Activated gamma-delta T cell (primary cell): Measurements from ENCODE around the gene DECR2.
"Not testable (repeated sequence)": the region's sequence is repeated elsewhere in the genome, so short reads cannot be mapped to it uniquely, and the experiment has no call there.

ENCODE experiments used
- DNase-seq: peaks from one replicate; lab custom pipeline; 2025; lab: John Stamatoyannopoulos, UW
- total RNA-seq, 2 donors: gene quantifications; one replicate each; lab custom pipeline; 2026; lab: John Stamatoyannopoulos, UW

The DECR2 gene, protein sequence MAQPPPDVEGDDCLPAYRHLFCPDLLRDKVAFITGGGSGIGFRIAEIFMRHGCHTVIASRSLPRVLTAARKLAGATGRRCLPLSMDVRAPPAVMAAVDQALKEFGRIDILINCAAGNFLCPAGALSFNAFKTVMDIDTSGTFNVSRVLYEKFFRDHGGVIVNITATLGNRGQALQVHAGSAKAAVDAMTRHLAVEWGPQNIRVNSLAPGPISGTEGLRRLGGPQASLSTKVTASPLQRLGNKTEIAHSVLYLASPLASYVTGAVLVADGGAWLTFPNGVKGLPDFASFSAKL
- total RNA-seq = 4.8 to 6.2 reads per million in 2 donors

DNA sequence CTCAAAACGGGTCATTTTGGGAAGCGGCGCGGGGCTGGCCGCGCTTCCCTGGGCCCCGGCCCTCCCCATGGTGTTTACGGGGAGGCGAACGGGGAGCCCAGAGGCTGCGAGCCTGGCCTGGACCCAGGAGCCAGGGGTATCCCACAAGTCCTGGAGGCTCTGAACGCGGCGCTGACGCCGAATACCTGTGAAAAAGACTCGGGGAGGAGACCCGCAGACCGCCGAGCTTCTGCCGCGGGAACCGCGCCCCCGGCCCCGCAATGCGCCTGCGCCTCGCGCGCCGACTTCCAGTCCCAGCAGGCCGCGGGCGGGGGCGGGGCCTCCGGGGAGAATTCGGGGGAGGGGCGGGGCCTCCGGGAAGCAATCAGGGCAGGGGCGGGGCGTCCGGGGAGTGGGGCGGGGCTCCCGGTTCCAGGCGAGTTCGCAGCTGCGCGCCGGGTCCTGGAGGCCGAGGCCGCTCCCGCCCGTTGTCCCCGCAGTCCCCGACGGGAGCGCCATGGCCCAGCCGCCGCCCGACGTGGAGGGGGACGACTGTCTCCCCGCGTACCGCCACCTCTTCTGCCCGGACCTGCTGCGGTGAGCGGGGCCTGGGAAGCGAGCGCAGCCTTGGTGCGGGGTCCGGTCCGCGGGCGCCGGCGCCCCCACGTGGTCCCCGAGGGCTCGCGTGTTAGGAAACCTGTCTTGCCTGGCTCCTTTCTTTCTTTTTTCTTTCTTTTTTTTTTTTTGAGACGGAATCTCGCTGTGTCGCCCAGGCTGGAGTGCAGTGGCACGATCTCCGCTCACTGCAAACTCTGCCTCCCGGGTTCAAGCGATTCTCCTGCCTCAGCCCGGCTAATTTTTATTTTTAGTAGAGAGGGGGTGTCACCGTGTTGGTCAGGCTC lies at the start of gene DECR2:
DECR2 (plus strand) TSS at position 418 of the 881 bp plus-strand sequence; CDS start at position 497, 79 bp downstream.
- DNase-seq = peak; percentile 98

DNA sequence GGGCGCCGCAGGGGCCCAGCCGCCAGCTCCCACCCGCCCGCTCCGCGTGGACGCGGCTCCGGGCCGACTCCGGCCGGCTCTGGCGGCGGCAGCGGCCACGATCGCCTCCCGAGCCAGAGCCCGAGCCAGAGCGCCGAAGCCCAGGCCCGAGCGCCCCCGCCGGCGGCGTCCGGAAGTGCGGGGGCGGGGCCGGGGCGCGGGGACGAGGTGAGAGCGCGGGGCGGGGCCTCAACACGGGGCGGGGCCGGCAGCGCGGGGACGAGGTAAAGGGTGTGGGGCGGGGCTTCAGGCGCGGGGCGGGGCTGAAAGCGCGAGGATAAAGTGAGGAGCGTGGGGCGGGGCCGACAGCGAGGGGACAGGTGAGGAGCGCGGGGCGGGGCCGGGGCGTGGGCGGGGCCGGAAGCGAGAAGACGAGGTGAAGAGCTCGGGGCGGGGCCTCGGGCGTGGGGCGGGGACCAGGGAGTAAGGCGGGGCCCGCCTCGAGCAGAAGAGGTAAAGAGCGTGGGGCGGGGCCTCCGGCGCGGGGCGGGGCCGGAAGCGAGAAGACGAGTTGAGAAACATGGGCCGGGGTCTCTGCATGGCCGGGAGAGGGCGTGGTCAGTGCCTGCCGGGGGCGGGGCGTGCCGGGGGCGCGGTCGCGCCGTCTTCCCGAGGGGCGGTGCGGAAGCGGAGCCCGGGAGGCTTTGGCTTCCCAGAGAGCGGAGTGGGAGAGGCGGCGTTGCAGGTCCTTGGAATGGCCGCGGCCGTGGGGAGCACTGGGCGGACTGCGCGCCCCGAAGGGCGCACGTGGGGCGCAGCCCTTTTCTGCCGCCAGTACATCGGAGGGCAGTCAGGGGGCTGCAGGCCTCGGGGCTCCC lies 48.9 kb upstream of the DECR2 start, which contains the start of gene AXIN1:
AXIN1 (minus strand) TSS at position 177 of the 857 bp plus-strand sequence. CDS start 5,698 bp downstream, outside the sequence.
- peak; percentile 100 for DNase-seq

DNA sequence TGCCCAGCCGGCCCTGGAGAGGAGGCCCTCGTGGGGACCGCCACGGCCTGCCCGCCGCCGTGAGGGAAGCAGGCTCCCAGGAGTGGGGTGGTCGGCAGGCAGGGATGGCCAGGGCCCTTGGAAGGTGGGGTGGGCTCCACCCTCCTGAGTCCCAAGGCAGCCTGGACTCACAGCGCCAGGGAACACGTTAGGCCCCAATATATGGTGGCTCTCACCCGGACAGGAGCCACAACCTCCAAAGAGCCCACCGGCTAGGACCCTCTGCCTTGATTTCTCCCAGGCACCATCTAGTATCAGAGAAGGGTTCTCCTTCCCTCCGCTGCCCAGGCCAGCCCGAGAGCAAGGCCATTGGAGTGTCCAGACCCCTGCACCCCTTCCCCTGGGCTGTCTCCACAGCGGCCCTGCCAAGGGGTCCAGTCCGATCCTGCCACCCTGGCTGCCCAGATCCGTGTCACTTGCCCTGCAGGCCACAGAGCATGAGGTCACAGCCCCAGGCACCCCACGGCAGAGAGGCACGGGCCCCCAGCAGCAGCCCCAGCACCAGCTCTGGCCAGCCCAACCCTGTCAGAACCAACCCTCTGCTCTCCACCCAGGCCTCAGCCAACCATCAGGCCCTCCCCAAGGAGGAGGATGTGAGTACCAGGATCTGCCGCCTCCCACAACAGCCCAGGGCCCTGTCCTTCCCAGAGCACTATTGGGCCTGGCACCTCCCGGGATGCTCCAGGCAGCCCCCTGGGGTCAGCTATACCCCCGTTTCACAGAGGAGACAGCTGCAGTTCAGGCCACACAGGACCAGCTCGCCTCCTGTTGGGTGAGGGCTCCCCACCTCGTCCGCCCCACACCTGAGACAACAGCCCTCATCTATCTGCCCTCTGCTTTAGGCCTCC lies 48.0 kb upstream of the DECR2 start:
- no peak for DNase-seq

DNA sequence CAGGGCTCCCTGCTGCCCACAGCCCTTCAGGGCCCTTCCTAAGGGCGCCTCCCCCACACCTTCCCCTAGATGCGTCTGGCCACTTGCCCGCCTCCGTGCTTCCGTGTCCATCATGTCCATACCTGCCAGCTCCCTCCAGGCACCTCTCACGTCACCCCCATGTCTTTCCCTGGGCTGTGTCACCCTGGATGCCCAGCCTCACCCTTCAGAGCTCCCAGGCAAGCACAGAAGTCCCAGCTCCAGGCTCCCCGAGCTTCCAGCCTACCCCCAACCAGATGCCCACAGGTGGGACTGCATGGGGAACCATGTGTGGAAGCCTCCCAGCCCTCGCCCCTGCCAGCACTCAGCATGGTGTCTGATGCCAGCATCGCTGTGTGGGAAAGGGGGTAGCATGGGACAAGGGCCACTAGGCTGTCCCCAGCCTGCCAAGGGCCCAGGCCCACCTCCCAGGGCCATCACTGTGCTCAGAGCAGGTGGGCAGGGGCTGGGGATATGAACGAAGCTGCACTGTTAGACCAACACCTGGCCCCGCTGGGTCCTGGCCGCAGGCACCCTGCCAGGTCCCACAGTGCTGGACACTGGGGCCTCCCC lies 47.3 kb upstream of the DECR2 start:
- DNase-seq = no peak

DNA sequence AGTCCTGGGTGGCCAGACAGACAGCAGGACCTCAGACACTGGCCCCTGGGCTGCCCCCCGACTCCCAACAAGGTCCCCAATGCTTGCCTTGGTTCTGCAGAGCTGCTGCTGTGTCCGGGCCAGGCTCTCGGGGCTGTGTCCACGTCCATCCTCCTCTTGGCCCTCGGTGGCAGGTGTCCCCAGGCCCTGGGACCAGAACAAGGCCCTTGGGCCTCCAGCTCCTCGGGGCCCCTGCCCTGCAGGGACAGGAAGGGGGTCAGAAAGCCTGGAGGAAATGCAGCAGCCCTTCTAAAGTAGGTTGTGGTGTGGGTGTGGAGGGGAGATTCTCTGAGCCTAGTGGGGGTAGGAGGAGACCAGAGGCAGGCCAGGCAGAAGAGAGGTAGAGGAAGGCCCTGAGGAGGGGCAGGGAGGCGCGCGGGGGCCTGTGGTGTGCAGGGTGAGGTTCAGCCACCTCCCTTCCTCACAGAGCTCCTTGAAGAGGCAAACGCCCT lies 46.7 kb upstream of the DECR2 start:
- no peak for DNase-seq

DNA sequence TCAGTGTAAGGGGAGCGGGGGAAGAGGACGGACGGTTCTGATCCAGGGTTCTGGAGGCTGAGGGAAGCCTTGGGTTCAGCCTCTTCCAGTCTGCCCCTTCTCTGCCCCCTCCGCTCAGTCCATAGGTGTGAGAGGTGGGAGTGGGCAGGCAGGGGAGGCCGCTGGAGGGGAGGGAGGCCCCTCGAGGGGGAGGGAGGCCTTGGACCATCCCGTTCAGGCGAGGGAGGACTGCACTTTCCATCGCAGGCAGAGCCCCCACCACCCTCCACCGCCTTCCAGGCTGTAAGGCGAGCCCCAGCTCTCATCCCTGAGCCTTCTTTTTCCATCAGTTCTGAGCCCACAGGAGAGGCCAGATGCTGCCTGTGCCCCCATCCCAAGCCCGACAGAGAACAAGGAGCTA lies 44.9 kb upstream of the DECR2 start:
- DNase-seq = no peak

DNA sequence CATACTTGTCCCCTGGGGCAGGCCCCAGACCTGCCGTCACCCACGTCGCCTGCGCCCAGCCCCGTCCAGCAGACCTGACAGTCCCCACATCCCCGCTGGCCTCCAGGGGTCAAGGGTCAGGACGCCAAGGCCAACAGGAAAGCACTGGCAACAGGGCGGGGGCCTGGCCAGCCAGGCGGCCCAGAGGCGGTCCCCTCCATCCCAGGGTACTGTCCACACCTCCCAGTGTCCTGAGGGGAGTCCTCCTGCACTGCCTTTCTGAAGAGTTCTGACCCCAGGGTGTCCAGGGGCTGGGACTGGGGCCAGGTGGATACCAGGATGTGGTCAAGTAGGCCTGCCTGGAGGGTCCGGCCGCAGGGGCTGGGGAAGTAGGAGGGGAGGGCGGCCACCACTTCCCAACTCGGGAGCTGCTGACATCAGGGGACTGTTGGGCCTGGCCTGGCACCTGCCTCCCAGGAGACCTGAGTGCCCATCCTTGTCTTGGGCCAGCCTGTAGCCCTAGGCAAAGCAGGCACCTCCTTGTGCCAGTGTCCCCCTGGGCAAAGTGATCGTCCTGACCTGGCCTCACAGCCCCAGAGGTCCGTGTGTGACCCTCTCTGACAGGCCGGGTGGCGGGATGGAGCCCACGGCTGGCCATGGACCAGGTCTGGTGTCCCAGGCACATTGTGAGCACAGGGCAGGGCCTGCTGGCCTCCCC lies 42.5 kb upstream of the DECR2 start:
- DNase-seq = no peak

DNA sequence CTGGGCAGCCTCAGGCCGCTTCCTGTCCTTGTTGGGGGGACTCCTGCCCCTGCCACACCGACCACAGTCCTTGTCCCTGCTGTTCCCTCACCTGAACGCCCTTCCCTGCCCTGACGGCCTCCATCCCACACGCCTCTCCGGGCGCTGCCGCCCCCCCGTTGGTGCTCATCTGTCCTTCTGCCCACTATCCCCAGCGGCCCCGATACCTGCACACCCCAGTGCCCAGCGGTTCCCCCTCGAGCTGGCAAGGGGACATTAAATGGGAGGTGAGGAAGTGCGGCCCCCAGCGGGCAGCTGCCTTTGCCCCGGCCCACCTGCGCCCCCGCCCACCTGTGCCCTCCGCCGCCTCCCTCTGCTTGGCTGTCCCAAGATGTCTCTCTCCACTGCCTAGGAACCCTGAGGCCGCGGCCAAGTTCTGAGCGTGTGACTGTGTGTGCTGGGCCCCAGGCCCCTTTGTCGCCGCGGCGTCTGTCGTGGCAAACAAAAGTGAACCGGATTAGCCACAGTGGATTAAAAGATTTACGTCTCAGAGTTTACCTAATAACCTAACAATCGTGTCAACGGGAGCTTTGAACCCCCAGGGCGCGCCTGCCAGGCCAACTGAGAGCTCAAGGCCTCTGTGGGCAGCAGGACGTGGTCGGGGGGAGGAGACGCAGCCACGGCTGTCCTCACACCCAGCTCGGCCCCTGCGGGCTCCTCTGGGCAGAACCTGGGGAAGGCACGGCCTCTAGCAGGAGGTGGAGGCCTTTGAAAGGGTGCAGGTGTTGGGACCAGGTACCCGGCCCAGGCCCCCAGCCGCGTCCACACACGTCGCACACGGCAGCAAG lies 41.6 kb upstream of the DECR2 start:
- no peak for DNase-seq

DNA sequence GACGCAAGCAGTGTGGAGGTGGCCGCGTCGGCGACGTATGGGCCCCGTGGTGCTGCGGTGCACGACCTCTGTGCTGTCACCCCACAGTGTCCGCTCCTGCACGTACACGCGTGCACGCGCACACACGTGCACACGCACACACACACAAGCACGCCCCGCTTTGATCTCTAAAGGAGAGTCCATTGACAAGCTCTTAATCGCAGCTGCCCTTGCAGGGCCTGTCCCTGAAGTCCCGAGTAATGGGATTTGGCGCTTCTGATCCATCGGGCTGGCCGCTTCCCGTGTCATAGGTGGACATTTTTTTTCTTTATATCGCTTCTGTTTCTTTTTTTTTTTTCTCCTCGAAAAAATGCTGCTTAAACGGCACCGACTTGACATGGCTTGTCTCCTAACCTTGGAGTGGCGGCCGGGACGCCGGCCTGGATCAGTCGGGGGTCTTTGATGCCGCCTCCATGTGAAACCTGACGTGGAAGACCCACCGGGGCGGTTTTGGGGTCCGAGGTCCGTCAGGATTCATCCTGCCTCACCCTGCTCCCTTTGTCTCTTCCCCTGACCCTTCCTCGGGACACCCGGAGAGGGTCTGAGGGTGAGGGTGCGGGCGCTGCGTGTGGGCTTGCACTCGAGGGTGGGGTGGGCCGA lies 40.9 kb upstream of the DECR2 start:
- no peak for DNase-seq

DNA sequence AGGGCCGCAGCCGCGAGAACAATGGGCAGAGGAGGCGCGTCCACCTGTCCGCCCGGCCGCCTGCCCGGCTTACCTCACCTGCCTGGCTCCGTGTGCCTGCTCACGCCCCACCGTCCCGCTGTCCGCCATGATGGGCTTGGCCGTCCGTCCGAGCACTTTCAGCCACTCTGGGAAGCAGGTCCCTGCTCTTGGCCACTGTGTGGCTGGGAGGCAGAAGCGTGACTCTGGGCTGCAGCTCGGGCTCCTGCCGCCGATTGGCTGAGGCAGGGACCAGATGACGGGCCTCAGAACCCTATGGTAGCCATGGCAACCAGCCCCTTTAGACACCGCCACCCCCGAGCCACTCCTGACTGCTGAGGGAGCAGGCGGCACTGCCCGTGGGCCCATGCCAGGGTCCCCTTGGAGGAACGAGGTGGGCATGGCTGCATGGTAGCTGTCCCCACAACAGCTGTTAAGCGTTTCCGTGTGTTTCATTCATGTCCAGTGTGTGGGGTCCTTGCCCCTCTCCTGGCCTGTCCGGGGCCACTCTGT lies 40.3 kb upstream of the DECR2 start:
- no peak for DNase-seq

DNA sequence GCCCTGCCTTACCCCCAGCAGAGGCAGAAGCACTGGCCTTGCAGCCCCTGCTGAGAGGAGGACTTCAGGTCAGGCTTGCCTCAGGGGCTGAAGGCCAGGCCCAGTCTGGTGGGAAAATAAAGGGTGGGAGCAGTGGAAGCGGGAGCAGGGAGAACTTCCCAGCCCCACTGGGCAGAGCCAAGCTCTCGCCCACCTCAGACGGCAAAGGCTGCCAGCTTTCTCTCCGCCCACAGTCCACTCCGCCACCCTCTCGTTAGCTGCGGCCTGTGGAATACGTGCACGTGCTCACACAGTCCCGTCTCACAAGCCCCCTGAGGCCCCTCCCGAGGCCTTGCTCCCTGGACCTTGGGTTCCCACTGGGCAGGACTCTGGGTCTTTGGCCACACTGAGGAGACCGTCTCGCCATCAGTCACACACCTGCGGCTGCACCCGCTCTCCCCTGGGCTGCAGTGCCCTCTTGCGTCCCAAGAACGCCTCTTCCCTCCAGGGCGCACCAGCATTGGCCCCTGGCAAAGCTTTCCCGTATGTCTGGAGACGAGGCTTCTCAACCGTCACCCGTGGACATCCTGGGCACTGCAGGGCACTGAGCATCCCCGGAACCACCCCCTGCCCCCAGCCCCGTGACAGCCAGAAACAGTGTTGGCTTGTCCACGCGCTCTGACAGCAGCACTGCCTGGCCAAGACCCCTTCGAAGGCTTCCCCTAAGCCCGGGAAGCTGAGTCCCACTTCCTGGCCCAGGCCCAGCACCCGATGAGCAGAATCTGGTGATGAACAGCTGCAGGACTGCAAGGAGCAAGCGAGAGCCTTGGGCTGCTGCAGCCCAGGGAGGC lies 39.6 kb upstream of the DECR2 start:
- no peak for DNase-seq

DNA sequence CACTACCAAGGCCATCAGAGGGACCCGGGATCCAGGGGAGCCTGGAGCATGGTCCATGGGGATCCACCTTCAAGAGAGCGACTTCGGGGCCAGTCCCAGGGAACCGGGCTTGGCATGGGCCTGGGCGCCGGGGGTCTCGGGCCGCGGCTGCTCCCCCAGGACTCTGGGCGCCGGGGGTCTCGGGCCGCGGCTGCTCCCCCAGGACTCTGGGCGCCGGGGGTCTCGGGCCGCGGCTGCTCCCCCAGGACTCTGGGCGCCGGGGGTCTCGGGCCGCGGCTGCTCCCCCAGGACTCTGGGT lies 39.0 kb upstream of the DECR2 start:
- not testable (repeated sequence) for DNase-seq

DNA sequence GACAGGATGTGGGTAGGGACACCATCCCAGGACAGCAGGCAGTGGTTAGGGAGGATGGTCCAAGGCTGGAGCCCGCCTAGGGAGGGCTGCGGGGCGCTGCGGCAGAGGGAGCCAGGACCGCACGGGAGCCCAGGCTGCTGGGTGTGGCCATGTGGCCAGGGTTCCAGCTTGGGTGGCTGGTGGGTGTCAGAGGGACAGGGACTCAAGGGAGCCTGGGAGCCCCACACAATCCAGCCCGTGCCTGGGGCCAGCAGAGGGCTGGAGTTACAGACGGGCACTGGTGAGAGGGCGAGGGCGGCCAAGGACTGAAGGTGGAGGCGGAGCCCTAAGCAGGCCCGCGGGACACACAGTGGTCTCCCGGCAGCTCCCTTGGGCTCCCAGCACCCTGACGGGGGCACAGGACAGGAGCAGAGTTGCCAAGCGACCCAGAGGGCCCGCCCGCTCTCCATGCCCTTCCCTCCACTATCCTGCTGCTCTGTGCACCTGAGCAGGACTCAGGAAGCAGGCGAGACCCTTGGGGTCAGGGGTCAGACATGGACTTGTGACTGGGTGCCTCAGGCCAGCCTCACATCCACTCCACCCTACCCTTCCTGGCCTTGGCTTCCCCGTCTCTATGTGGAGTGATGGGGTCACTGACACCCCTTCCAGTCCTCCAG lies 38.4 kb upstream of the DECR2 start:
- no peak for DNase-seq

DNA sequence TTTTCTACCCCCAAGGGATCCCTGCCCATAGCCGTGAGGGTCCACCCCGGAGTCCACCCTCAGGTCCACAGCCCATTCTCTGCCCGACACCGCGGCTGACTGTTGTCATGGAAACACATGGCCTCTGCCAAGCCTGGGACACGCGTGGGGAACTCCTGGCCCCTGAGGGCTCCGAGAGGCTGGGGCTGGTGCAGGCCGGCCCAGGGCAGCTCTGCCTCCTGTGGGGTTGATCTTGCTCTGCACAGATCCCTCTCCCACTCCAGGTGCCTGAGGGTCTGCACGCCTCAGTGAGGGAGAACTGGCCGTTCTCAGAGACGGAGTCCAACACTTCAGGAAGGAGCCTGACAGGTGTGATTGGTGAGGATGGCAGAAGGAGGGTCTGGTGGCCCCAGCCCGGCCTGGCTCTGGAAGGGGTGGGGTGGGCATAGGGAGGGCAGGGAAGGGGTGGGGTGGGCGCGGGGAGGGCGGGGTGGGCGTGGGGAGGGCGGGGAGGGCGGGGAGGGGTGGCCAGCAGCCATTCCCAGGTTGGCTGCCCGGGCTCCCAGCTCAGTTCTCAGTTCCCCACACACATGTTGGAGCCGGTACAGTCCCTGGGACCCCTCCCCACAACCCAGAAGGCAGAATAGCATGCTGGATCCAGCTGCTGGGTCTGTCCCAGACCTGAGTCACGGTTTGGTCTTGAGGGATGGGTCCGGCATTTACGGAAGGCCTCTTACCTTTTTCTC lies 37.8 kb upstream of the DECR2 start:
- no peak for DNase-seq

DNA sequence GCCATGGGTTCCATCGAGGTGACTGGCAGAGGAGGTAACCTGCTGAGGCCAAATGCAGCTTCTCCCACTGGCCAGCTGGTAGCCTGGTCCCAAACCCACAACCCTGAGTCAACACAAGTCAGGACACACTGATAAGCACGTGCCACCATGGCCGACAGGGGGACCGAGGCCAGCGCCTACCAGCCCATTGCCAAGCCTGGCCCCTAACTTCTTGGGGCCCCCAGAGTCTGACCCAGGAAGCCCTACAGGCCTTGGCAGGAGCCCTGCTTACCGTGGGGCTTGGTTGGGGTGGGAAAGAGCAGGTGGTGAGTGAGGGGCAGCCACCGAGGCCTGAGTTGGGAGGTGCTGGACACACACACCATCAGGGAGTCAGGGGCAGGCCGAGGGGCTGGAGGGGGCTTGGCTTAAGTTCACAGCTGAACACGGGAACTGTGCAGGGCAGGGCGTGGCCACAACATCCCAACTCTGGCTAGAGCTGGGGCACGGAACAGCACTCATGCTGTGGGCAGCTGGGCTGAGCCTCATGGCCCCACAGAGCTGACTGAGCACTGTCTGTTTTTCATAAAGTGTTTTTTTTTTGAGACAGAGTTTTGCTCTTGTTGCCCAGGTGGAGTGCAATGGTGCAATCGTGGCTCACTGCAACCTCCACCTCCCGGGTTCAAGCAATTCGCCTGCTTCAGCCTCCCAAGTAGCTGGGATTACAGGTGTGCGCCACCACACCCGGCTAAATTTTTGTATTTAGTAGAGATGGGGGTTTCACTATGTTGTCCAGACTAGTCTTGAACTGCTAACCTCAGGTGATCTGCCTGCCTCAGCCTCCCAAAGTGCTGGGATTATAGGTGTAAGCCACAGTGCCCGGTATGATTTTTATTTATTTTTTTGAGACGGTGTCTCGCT lies 36.8 kb upstream of the DECR2 start:
- DNase-seq = no peak
